Heart left ventricle (tissue), 13 donors: ENCODE results near the gene GZMM.

Experiments
- CTCF ChIP-seq, 12 donors: fragments of 200-600 bp; sonication (generic) in 4 of 12; IDR thresholded peaks; one replicate each; pipeline versions ENCODE4 v1.5.0 to v1.8.0; 2018 to 2022; ENCODE audit warnings: antibody characterized with exemption in 12 of 12, mild to moderate bottlenecking in 5 of 12
- POLR2A ChIP-seq, 2 donors: fragments of 450-650 bp; IDR thresholded peaks; one replicate each; pipeline ENCODE4 v1.6.1; 2017; ENCODE audit warnings: antibody characterized with exemption in 2 of 2, mild to moderate bottlenecking in 2 of 2, moderate library complexity in 2 of 2
- donor health status: ischemic (EF 13 %, LVEDD 7.1; RV severe dilation, severe dysfunction).
- donor health status: DM: no; HTN: yes; CAD: no.
- donor health status: DM: no; HTN: no; CAD: no.
- donor health status: ischemic (EF 25% LVEDD 6.9; RV normal size, moderate dysfunction).
- donor health status: ischemic (EF 25% LVEDD 5.7; RV mildly dilated, moderate dysfunction).
- donor health status: ischemic (EF 35%, LVEDD 5.7; RV mildly dilated, moderate dysfunction).
- donor health status: nonischemic (EF 11% LVEDD 7.7; RV severe dilation, severe dysfunction).
- donor health status: DM: yes; HTN: yes; CAD: no.
- donor health status: PGD.
- donor health status: ischemic (EF 29% LVEDD 5.4; RV normal size, mild dysfunction).
- donor health status: nonischemic (EF 23%, LVEDD 6.1; RV moderate dilation, normal function).

- TF ChIP-seq POLR2A (IDR thresholded peaks at IDR 0.05), result no peak
- TF ChIP-seq CTCF (IDR thresholded peaks at IDR 0.05), result no peak
Measured at GRCh38 chr19:534088-534487, 9.8 kb upstream of the GZMM start.
